Measurements from ENCODE around the gene TYRO3.
A peak's percentile ranks its signal among the peaks of the same experiment; 100 is the strongest.
"Not testable (repeated sequence)": the region's sequence is repeated elsewhere in the genome, so short reads cannot be mapped to it uniquely, and the experiment has no call there.

TYRO3 gene

DNA sequence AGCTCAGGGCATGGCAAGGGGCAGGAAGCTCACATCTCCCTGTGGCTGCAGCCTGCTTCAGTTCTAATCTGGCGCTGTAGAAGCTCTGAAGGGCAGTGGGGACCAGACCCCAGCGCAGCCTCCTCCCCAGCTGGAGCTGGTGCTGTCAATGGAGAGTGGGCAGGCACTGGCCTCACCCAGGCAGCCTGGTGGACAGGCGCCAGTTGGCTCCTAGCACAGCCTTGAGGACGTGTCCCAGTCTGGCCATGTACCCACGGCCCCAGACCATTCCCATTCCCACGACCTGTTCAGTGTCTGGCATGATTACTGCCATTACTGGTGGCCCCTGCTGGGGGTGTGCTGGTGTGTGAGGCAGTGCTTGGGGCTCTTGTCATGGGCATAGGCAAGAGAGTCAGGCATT, 16.3 kb downstream of the TYRO3 start:
- DNase-seq = no peak

DNA sequence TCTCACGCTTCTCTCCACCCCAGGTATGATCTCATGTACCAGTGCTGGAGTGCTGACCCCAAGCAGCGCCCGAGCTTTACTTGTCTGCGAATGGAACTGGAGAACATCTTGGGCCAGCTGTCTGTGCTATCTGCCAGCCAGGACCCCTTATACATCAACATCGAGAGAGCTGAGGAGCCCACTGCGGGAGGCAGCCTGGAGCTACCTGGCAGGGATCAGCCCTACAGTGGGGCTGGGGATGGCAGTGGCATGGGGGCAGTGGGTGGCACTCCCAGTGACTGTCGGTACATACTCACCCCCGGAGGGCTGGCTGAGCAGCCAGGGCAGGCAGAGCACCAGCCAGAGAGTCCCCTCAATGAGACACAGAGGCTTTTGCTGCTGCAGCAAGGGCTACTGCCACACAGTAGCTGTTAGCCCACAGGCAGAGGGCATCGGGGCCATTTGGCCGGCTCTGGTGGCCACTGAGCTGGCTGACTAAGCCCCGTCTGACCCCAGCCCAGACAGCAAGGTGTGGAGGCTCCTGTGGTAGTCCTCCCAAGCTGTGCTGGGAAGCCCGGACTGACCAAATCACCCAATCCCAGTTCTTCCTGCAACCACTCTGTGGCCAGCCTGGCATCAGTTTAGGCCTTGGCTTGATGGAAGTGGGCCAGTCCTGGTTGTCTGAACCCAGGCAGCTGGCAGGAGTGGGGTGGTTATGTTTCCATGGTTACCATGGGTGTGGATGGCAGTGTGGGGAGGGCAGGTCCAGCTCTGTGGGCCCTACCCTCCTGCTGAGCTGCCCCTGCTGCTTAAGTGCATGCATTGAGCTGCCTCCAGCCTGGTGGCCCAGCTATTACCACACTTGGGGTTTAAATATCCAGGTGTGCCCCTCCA, 19.1 kb downstream of the TYRO3 start:
- no peak for DNase-seq

DNA sequence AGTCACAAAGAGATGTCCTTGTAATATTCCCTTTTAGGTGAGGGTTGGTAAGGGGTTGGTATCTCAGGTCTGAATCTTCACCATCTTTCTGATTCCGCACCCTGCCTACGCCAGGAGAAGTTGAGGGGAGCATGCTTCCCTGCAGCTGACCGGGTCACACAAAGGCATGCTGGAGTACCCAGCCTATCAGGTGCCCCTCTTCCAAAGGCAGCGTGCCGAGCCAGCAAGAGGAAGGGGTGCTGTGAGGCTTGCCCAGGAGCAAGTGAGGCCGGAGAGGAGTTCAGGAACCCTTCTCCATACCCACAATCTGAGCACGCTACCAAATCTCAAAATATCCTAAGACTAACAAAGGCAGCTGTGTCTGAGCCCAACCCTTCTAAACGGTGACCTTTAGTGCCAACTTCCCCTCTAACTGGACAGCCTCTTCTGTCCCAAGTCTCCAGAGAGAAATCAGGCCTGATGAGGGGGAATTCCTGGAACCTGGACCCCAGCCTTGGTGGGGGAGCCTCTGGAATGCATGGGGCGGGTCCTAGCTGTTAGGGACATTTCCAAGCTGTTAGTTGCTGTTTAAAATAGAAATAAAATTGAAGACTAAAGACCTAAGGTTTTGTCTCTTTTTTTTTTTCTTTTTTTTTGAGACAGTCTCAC, 19.8 kb downstream of the TYRO3 start:
- DNase-seq = no peak

DNA sequence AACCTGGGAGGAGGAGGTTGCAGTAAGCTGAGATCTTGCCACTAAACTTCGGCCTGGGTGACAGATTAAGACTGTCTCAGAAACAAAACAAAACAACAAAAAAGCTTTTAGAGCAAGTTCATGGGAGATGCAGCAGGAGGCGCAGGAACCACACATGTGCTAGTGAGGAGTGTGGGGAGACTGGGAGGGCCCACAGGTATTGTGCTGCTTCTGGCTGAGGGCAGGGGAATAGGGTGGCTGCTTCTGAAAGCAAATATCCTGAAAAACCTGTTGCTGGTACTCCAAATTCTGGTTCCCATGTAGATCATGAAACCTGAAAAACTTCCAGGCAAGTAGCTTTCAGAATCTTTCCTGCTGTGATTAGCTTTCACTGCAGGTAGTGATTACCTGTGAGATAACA, 22.1 kb downstream of the TYRO3 start:
- DNase-seq = no peak

DNA sequence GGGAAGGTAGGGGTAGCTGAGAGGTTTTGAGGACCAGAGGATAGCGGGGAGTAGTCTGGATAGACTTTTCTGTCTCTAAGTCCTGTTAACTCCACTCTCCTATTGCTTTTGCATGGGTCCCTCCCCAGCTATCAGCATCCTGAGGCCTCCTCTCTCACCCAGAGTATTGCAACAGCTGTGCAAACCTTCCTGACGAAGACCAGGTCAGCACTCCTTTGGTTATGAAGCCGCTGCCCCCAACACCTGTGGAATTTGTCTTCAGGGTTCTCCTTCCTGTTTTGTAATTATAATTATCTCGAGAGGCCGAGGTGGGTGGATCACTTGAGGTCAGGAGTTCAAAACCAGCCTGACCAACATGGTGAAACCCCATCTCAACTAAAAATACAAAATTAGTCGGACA, 24.8 kb downstream of the TYRO3 start:
- DNase-seq = no peak

DNA sequence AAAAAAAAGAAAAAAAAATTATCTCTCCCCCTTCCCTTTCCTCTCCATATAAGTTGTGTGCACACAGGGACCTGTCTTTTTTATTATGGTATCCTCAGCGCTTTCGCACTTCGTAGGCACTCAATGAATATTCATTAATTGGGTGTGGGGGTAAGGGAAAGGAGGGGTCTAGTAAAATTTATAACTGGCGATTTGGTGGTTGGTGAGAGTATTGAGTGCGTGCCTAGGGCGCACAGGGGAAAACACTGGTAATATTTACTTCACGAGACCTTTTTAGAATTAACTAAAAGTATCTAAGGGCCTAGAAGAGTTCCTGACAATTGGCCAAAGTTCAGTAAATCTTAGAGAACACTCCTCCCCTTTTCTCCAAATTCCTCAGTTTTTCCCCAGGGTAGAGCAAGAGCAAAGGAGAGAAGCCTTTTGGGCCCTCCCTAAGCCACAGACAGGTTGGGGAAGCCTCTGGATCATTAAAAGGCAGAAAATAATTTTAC, 25.7 kb downstream of the TYRO3 start:
- DNase-seq = no peak

DNA sequence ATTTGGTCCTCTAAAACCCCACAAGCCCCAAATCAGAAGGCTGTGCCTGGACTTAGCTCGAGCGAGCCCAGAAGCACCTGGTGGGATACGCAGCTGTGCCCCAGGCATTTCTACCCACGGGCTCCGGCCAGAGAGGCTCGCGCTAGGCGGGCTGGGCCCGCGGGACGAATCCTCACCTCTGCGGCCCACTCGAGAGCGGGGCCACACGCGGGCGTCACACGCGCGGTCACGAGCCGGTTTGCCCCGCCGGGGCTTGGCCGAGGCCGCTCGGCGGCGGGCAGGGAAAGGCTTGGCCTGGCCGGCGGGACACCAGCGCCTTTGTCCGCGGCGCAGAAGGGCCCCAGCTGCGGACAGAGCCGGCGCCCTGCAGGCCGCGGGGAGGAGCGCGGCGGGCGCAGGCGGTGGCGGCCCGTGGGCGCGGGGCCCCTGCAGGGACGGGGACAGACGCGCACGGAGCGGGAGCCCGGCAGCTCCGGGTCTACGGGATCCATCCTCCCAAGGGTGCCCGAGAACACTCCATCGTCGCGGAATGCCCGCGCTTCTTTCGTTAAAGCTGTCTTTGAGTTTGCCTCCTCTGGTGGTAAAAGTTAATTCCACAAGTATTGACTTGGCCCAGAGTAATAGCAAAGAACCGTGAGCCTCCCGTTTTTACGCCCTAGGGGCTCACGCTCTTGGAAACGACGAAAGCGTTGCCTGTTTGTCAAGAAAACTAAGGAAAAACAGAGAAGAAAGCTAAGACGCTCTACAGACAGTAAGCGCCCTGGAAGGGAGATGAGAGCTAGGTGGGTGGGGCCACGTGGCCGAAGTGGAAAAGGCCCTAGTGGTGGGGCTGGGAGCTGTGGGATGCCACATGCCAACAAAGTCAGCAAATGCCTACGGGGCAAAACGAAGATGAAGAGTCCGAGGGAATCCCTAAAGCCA, 26.4 kb downstream of the TYRO3 start:
- DNase-seq = no peak

DNA sequence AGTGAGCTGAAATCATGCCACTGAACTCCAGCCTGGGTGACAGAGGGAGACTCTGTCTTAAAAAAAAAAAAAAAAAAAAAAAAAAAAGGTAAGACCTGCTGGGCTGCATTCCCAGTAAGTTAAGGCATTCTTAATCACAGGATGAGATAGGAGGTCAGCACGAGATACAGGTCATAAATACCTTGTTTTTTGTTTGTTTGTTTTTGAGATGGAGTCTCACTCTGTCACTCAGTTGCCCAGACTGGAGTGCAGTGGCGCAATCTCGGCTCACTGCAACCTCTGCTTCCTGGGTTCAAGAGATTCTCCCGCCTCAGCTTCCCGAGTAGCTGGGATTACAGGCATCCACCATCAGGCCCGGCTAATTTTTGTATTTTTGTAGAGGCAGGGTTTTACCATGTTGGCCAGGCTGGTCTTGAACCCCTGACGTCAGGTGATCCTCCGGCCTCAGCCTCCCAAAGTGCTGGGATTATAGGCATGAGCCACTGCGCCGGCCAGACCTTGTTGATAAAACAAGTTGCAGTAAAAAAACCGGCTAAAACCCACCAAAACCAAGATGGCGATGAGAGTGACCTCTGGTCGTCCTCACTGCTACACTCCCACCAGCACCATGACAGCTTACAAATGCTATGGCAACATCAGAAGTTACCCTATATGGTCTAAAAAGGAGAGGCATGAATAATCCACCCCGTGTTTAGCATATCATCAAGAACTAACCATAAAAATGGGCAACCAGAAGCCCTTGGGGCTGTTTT, 27.7 kb downstream of the TYRO3 start:
- not testable (repeated sequence) for DNase-seq

DNA sequence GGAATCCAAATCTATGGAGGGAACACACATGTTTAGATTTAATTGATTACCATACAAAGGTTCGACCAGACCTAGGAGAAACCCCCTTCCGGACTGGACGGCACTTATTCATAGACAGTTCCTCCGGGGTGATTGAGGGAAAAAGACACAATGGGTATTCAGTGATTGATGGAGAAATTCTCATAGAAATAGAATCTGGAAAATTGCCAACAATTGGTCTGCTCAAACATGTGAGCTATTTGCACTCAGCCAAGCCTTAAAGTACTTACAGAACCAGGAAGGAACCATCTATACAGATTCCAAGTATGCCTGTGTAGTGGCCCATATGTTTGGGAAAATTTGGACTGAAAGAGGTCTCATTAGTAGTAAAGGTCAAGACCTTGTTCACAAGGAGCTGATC, 30.0 kb downstream of the TYRO3 start:
- not testable (repeated sequence) for DNase-seq

DNA sequence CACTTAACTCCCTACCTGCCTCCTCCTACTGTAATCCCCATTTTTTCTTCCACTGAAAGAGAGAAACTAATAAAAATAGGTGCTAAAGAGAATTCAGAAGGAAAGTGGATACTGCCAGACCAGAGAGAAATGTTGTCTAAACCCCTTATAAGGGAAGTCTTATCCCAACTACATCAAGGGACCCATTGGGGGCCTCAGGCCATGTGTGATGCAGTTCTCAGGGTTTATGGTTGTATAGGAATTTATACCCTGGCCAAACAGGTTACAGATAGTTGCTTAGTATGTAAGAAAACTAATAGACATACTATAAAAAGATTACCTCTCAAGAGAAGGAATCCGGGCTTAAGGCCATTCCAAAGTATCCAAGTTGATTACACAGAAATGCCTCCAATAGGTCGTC, 30.6 kb downstream of the TYRO3 start:
- DNase-seq = not testable (repeated sequence)

DNA sequence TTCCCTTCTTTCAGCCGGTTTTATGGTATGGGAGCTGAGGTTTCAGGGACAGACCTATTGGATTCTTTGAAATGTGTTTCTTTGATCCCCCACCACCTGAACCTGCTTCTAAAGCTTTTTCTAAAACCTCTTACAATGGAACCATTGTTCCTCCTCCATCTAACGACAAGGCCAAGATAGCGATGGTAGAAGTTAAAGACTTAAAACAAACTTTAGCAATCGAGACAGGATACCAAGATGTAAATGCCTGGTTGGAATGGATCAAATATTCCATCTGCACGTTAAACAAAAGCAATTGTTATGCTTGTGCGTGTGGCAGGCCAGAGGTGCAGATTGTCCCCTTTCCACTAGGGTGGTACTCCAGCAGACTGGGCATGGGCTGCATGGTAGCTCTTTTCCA, 32.2 kb downstream of the TYRO3 start:
- not testable (repeated sequence) for DNase-seq

DNA sequence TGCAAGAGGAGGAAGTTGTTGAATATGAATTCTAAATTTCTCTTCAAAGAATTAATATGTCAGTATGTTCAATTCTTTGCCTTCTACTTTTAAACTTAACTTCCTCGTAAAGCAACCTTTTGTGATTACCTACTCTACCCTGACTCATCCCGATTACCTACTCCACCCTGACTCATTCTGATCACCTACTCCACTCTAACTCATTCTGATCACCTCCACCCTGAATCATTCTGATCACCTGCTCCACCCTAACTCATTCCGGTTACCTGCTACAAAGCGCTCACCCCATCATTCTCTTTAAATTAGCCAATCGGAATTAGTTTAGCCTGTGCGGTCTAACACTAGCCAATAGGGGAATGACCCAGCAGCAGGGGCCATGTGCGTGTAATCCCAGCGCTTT, 33.7 kb downstream of the TYRO3 start:
- DNase-seq = not testable (repeated sequence)

DNA sequence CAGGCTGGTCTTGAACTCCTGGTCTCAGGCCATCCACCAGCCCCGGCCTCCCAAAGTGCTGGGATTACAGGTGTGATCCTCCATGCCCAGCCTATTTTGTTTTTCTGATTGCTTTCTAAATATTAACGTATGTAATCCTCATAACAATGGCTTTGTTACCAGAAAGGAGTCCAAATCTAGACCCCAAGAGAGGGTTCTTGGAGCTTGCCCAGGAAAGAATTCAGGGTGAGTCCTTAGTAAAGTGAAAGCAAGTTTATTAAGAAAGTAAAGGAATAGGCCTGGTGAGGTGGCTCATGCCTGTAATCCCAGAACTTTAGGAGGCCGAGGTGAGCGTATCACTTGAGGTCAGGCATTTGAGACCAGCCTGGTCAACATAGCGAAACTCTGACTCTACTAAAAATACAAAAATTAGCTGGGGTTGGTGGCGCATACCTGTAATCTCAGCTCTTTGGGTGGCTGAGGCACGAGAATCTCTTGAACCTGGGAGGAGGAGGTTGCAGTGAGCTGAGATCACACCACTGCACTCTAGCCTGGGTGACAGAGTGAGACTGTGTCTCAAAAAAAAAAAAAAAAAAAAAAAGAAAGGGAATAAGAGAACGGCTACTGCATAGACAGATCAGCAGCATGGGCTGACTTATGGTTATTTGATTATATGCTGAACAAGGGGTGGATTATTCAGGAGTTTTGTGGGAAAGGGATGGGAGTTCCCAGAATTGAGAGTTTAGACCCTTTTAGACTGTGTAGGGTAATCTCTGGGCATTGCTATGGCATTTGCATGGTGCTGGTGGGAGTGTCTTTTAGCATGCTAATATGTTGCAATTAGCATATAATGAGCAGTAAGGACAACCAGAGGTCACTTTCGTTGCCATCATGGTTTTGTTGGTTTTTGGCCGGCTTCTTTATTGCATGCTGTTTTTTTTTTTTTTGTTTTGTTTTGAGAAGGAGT, 36.1 kb downstream of the TYRO3 start:
- no peak for DNase-seq

DNA sequence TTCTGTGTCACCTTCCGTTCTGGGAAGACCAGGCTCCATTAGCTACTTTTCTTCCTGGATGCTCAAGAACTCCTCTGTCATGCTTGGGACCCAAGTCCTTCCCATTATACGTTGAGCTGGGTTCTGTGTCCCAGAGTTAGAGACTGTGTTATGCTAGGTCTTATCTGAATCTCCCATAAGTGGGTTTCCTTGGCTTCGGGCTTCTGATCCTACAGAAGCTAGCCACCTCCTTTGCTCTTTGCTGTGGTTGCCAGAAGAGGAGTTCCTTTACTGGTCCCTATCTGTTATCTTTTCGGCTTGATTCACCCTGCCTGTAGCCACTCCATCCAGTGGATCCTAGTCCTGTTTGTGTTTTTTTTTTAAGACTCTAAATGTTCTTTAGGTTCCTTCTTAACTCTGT, 38.0 kb downstream of the TYRO3 start:
- DNase-seq = no peak

DNA sequence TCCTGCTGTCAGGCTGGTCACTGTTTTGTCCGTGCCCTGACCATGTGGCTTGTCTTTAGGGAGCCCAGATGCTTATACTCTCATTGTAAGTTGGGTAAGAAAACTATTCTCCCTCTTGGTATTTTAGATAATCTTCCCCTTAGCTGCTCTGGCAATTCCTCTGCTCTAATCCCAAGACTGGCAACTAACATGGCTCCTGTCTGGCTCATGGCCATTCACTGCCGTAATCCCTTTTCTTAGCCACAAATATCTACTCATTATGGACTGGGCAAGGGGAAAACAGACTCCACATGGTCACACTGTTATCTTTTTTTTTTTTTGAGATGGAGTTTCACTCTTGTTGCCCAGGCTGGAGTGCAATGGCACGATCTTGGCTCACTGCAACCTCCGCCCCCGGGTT, 38.8 kb downstream of the TYRO3 start:
- no peak for DNase-seq

DNA sequence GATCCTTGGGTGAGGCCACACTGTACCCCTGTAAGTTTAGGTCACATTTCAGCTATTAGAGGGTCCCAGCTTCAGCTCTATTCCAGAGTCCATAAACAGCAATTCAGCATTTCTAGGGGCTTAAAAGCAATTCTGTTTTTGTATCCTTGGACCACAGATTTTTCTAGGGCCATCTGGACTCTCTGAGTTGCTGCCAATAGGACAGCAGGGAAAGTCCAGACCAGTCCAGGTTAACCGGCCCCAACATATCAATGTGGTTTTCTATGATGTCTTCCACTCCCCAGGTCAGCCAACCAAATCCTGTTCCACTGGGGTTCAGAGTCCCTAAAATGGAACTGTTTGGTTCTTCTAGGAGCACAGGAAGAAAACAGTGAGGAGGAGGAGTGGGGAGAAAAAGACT, 40.0 kb downstream of the TYRO3 start:
- DNase-seq = no peak

DNA sequence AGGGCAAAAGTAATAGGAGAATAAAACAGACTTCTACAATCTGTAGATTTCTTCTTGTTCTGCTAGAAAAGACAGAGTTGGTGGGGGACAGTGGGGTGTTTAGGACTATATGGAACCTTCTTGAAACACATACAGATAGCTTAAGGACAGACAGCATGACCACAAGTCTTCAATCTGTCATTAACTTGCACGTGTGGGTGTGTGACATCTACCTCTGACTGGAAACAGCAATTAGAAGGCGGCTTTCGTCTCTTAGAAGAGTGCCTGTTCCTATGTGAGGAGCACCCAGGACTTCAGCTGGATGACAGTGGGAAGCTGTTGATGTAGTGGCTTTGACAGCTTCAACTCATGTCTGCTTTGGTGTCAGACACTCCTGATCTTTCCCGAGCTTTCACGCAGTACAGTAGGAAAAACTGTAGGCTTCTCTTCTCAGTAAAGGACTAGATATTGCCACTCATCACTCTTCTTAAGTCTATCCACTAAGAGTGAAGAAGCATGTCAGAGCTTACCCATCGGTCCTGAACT, 44.5 kb downstream of the TYRO3 start:
- no peak for DNase-seq

DNA sequence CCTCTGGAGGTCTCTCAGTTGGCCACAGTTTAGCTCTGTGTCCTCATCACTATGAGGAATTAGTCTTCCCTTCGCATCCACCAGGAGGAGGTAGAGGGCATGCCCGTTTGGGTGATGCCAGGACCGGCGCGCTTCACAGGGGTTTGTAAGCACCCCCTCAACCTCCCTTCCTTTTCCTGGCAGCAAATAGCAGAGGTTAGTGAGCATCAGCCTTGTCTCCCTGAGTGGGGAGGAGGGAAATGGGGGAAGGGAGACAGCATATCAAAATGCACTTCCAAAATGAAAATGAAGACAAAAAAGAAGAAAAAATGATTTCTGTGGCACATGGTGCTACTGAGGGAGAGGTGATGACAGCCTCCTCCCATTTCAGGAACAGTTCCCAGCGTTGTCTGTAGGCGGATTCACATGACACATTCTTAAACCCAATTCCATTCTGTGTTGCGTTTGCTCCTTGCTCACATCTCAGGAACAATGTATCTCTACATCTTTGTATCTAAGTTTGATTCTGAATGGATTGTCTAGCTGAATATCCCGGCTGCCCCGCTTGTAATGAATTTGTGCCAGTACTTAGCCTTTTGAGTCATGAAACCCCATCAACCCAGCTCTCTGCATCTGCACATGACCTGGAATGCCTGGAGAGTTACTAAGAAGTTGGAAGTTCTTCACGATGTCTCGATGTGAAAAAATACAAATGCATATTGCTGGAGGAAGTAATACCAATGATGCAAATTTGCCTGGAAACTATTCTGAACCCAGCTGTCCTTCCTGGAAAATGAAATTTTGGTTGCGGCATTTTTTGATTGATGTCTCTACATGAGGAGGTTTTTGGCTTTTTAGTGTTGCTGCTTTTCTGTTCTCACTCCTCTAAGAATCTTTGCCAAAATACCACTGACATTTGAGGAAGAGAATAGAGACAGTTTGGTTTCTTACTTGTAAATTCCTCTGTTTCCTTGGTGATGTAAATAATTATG, 45.2 kb downstream of the TYRO3 start:
- DNase-seq = peak; percentile 50

DNA sequence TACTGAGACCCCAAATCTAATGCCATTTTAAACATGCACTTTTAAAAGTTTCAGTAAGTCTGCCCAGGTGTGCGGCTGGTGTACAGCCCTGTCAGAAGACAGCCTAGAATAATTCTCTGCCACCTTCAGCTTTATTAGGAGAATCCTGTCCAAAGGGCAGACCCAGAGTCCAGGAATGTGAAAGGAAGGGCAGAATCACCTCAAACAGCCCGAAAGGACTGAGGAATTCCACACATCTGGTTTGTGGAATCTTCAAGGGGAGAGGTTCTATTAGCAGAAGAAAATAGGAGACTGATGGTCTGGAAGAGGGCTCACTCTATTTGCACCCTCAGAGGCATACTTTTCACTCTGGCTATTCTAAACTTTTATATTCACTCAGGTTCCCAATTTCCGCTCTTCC, 46.6 kb downstream of the TYRO3 start:
- no peak for DNase-seq

DNA sequence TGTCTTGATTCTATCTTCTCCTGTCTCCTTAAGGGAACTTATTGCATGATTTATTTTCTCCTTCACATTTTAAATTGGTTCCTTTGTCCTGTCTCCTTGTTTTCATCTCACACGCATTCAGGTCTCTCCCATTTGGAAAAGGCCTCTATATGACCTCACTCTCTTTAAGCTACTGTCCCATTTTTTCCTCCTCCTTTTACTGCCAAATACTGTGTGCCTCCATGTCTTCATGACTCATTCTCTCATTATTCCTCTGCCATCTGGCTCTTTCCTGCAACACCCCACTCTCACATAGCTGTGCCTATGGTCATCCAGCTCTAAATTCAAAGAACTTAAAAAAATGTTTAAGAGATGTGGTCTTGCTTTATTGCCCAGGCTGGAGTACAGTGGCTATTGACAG, 48.0 kb downstream of the TYRO3 start:
- no peak for DNase-seq

Measured in CD4-positive, alpha-beta T cell treated with Interleukin-15 for 1 hour (primary cell).